ENCODE measurements around the gene ELMOD3.

- no peak for TF ChIP-seq CTCF (optimal IDR thresholded peaks at IDR 0.05 in 1 of 3, IDR thresholded peaks at IDR 0.05 in 1 of 3, conservative IDR thresholded peaks at IDR 0.05 in 1 of 3; ENCODE audit: extremely low read depth in 1 of 3, insufficient read depth in 2 of 3, low read length in 3 of 3)
- no peak for TF ChIP-seq EZH2 (IDR thresholded peaks at IDR 0.05; ENCODE audit: low read length)
Observed at GRCh38 chr2:85344356-85344954, 10.1 kb upstream of the ELMOD3 start.

Measured in keratinocyte (primary cell).